T-cell (primary cell): Measurements from ENCODE around the gene DIP2C. TPM values are rescaled to one million over a fixed set of nuclear protein-coding genes. Genes with fewer than 3 reads are reported as not detected.
"Not testable (repeated sequence)": the region's sequence is repeated elsewhere in the genome, so short reads cannot be mapped to it uniquely, and the experiment has no call there.

Source experiments
- ATAC-seq, 4 experiments: fragments of 200-7000 bp in 3 of 4; fragments of 150-1000 bp in 1 of 4; cut with Tn5 transposase; replicated peaks in 1 of 4; 1 replicate in 3 of 4; 2 replicates in 1 of 4; pipeline ENCODE4 v1.10.0; 2021; ENCODE audit warnings: moderate library complexity in 3 of 4, mild to moderate bottlenecking in 2 of 4, moderate number of reproducible peaks in 1 of 4
- CTCF ChIA-PET, 2 donors: fragments of 300-600 bp; sonication (Branson Sonifier 250); formaldehyde crosslinking; loops; one replicate each; lab custom pipeline; 2022; ENCODE audit warnings: antibody characterized with exemption in 2 of 2; lab: Charles Lee
- POLR2A ChIA-PET, 2 donors: fragments of 300-600 bp; sonication (Branson Sonifier 250); formaldehyde crosslinking; loops; one replicate each; lab custom pipeline; 2022; ENCODE audit warnings: antibody characterized with exemption in 2 of 2; lab: Charles Lee
- DNase-seq, 35 experiments: peaks; one replicate each; pipeline versions ENCODE4 v3.0.0 to v3.0.0-alpha.2; 2013 to 2023
- H3K27ac ChIP-seq: one replicate; pipeline ENCODE4 v1.5.1; 2013; ENCODE audit warnings: low read length
- H3K27me3 ChIP-seq, 2 experiments: replicated peaks in 1 of 2; 1 replicate in 1 of 2; 2 replicates in 1 of 2; pipeline versions ENCODE4 v1.6.1 to v1.7.0; 2013; ENCODE audit warnings: low read length in 1 of 2, mixed read lengths in 1 of 2; ENCODE audit not compliant: control insufficient read depth in 2 of 2, insufficient read depth in 2 of 2; ENCODE audit errors: extremely low read depth in 1 of 2
- H3K36me3 ChIP-seq, 2 donors: 1 replicate in 1 of 2; 2 replicates in 1 of 2; pipeline versions ENCODE4 v1.6.1 to v1.7.0; 2013; ENCODE audit warnings: low read length in 1 of 2; ENCODE audit not compliant: control insufficient read depth in 2 of 2, insufficient read depth in 1 of 2; ENCODE audit errors: extremely low read depth in 1 of 2
- H3K4me1 ChIP-seq, 2 experiments: 1 replicate in 1 of 2; 2 replicates in 1 of 2; pipeline versions ENCODE4 v1.6.1 to v1.7.0; 2013; ENCODE audit warnings: low read length in 2 of 2, mixed read lengths in 1 of 2; ENCODE audit not compliant: insufficient read depth in 2 of 2, control insufficient read depth in 1 of 2; ENCODE audit errors: extremely low read depth in 1 of 2
- H3K4me3 ChIP-seq, 2 donors: 1 replicate in 1 of 2; 2 replicates in 1 of 2; pipeline versions ENCODE4 v1.5.1 to v1.7.0; 2013; ENCODE audit warnings: mild to moderate bottlenecking in 2 of 2, low read length in 1 of 2, moderate library complexity in 1 of 2; ENCODE audit not compliant: control insufficient read depth in 1 of 2; ENCODE audit errors: extremely low read depth in 1 of 2
- H3K9me3 ChIP-seq: 2 replicates; pipeline ENCODE4 v1.7.0; 2013
- H3K27ac Mint-ChIP-seq, 2 donors: one replicate each; pipeline ENCODE4 v1.8.0; 2020 to 2021; ENCODE audit warnings: mild to moderate bottlenecking in 2 of 2, mixed read lengths in 2 of 2
- H3K27me3 Mint-ChIP-seq, 2 donors: one replicate each; pipeline ENCODE4 v1.8.0; 2021 to 2022; ENCODE audit warnings: mixed read lengths in 2 of 2
- H3K36me3 Mint-ChIP-seq: one replicate; pipeline ENCODE4 v1.8.0; 2021; ENCODE audit warnings: mixed read lengths
- H3K4me1 Mint-ChIP-seq, 3 donors: one replicate each; pipeline ENCODE4 v1.8.0; 2020 to 2022; ENCODE audit warnings: mixed read lengths in 3 of 3, mild to moderate bottlenecking in 1 of 3
- H3K4me3 Mint-ChIP-seq, 3 donors: one replicate each; pipeline ENCODE4 v1.8.0; 2020 to 2022; ENCODE audit warnings: mild to moderate bottlenecking in 3 of 3, mixed read lengths in 3 of 3, moderate library complexity in 3 of 3
- H3K9me3 Mint-ChIP-seq, 3 donors: one replicate each; pipeline ENCODE4 v1.8.0; 2020 to 2022; ENCODE audit warnings: mixed read lengths in 3 of 3
- WGBS: methylation state at CpG from one replicate; pipeline ENCODE4 v1.1.5; 2013; ENCODE audit warnings: missing lambda C conversion rate; ENCODE audit not compliant: insufficient coverage; 5-methylcytosine and 5-hydroxymethylcytosine counted together
- total RNA-seq, 35 experiments: library from RNA in 6 of 35; stranded (reverse) in 6 of 35; fragments of 120-200 nt in 1 of 35; gene quantifications; one replicate each; pipeline versions ENCODE4 v1.2.1 to v1.2.4 and lab custom pipeline; 2013 to 2026

The DIP2C gene
- total RNA-seq, 5 donors from 2014 or later (not counting 1 experiment from before 2014, with no cell fraction given) = 2.7 to 7.4 (median 4.5) TPM

DNA sequence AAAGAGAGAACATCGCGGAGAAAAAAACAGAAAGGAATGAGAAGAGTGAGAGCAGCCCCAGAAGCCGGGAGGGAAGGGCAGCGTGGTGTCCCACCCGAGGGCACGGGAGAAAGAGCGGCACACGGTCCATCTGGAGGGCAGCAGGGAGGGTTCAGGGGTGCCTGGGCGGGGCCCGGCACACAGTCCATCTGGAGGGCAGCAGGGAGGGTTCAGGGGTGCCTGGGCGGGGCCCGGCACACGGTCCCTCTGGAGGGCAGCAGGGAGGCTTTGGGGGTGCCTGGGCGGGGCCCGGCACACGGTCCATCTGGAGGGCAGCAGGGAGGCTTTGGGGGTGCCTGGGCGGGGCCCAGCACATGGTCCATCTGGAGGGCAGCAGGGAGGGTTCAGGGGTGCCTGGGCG, 381.8 kb downstream of the DIP2C start:
- Mint-ChIP-seq H3K36me3 (peaks cover 24% of the 10 kb centered on the region), H3K4me3 (no peak overlapping the region), H3K27ac (no peak overlapping the region), H3K27me3 (no peaks in the 10 kb centered on the region), H3K4me1 (peaks cover 0 to 20% (median 7%) of the 10 kb centered on the region in 3 donors), H3K9me3 (no peaks in the 10 kb centered on the region)
- Histone ChIP-seq H3K4me1 (no peaks in the 10 kb centered on the region), H3K27me3 (peaks cover 0 to 2% of the 10 kb centered on the region in 2 experiments), H3K36me3 (peaks cover 0 to 4% of the 10 kb centered on the region in 2 donors), H3K27ac (no peak overlapping the region), H3K4me3 (no peak overlapping the region), H3K9me3 (no peaks in the 10 kb centered on the region)
- ATAC-seq = no peak
- DNase-seq = no peak
- POLR2A ChIA-PET = interaction anchor here in 1 of 2 donors (0.6 kb wide), 1 partner anchor 10 kb away, joined by 3 read pairs; no protein-coding TSS in a partner anchor
- 95% methylated on average over 12 of the region's 18 CpGs for WGBS
- CTCF ChIA-PET = no interaction called here

DNA sequence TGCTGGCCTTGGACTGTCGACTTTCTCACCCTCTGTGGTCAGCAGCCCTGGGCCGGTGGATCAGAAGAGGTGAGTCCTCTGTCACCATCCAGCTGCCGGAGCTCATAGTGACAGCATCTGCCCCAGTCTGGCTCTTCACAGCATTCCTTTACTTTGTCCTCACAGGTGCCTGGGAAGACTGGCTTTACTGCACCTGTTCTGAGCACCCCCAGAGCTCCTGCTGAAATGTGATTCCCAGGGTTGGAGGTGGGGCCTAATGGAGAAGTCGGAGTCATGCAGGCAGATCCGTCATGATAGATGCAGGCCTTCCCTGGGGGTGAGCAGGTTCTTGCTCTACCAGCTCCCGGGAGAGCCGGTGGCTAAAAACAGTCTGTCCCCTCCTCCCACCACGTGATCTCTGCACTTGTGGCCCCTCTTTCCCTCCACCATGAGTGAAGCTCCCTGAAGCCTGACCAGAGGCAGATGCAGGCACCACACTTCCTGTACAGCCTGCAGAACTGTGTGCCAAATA, 382.7 kb downstream of the DIP2C start:
- Mint-ChIP-seq H3K4me1 (peaks cover 0 to 17% (median 7%) of the 10 kb centered on the region in 3 donors), H3K4me3 (no peak overlapping the region), H3K36me3 (peaks cover 24% of the 10 kb centered on the region), H3K9me3 (no peaks in the 10 kb centered on the region), H3K27me3 (no peaks in the 10 kb centered on the region), H3K27ac (no peak overlapping the region)
- DNase-seq (no peak), ATAC-seq (no peak)
- WGBS = 76% methylated on average over 3 of the region's 8 CpGs
- Histone ChIP-seq H3K27me3 (peaks cover 0 to 2% of the 10 kb centered on the region in 2 experiments), H3K36me3 (peaks cover 0 to 4% of the 10 kb centered on the region in 2 donors), H3K4me3 (no peak overlapping the region), H3K4me1 (no peaks in the 10 kb centered on the region), H3K9me3 (no peaks in the 10 kb centered on the region), H3K27ac (no peak overlapping the region)
- ChIA-PET POLR2A (interaction anchor here in 1 of 2 donors (0.6 kb wide), 1 partner anchor 9 kb away, joined by 3 read pairs; no protein-coding TSS in a partner anchor), CTCF (no interaction called here)

DNA sequence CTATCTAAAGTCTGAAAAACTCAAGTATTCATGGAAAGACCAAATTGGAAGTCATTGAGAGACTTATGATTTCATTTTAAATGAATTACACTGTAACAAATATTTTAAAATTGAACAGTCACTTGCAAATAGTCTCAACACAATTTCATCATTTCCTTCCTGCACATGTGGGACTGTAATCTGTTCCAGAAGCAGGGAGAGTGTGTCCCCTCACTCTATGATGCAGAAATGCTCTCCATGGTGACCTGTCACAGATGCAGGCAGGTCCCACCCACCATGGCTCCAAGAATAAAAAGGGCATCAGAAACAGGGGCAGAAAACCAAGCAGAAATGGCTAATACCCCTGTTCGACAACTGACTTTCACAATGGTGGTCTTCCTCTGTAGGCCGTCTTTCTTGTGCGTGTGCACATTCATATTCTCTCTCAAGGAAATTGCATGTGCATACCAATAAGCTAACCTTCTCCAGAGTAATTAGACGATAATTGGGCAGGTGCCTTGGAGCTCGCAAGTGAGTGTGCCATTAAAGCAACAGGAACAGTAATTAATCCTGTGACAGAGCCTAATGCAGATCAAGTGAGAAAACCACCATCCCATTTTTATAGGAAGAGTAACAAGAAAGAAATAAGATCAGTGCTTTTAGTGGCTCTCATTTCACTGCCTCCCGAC, 383.3 kb downstream of the DIP2C start:
- Mint-ChIP-seq H3K4me1 (peaks cover 0 to 17% (median 7%) of the 10 kb centered on the region in 3 donors), H3K27ac (no peak overlapping the region), H3K4me3 (no peak overlapping the region), H3K27me3 (no peaks in the 10 kb centered on the region), H3K9me3 (no peaks in the 10 kb centered on the region), H3K36me3 (peaks cover 20% of the 10 kb centered on the region)
- CTCF ChIA-PET = no interaction called here
- peaks cover 0 to 2% of the 10 kb centered on the region in 2 experiments for H3K27me3 ChIP-seq
- H3K9me3 ChIP-seq = no peaks in the 10 kb centered on the region
- 85% methylated on average over 4 of the region's 6 CpGs for WGBS
- ATAC-seq = no peak
- H3K4me1 ChIP-seq = no peaks in the 10 kb centered on the region
- no peak overlapping the region for H3K27ac ChIP-seq
- no peak for DNase-seq
- H3K4me3 ChIP-seq = no peak overlapping the region
- H3K36me3 ChIP-seq = peaks cover 0 to 4% of the 10 kb centered on the region in 2 donors
- POLR2A ChIA-PET = no interaction called here

DNA sequence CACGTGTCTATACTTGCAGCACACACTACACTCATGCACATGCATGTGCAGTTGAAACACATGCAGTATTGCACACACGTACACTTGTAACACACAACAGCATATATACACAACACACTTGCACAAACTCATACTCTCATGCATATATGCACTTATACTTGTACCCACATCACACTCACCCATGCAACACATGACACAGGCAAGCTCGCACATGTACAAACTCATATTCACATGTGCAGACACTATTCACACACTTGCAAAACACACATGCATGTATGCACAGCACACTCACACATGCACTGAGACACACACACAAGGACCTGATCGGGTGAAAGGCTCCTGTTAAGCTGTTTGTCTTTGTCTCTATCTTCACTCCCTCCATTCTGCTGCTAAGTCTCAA, 384.4 kb downstream of the DIP2C start:
- DNase-seq (no peak), ATAC-seq (no peak)
- H3K27ac ChIP-seq = no peak overlapping the region
- H3K4me3 ChIP-seq = no peak overlapping the region
- ChIA-PET CTCF (no interaction called here), POLR2A (no interaction called here)
- no peaks in the 10 kb centered on the region for H3K27me3 Mint-ChIP-seq
- H3K36me3 ChIP-seq = peaks cover 0 to 4% of the 10 kb centered on the region in 2 donors
- H3K4me3 Mint-ChIP-seq = no peak overlapping the region
- WGBS = 85% methylated on average over 3 of the region's 4 CpGs
- no peaks in the 10 kb centered on the region for H3K4me1 ChIP-seq
- peaks cover 19% of the 10 kb centered on the region for H3K36me3 Mint-ChIP-seq
- H3K9me3 ChIP-seq = no peaks in the 10 kb centered on the region
- H3K4me1 Mint-ChIP-seq = peaks cover 0 to 13% (median 7%) of the 10 kb centered on the region in 3 donors
- no peaks in the 10 kb centered on the region for H3K9me3 Mint-ChIP-seq
- H3K27me3 ChIP-seq = no peaks in the 10 kb centered on the region
- H3K27ac Mint-ChIP-seq = no peak overlapping the region

DNA sequence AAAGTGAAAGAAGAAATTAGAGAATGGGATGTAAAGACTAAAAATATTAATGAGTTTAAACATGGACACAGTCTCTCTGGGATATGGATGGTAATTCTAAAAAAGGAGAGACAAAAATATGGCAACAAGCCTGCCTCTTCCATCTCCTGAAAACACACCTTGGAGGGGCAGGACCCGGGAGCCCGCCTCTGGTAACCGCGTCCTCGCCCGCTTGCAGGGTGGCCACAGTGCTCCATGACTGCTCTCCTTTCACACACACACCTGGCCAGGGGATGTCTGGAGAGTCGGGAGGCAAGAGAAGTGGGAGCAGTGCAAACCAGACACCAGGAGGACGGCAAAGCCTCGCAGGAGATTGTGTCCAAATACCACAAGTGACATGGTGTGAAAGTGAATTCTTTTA, 387.9 kb downstream of the DIP2C start:
- no peaks in the 10 kb centered on the region for H3K4me1 ChIP-seq
- H3K27ac Mint-ChIP-seq = no peak overlapping the region
- H3K9me3 Mint-ChIP-seq = peaks cover 0 to 1% (median 0%) of the 10 kb centered on the region in 3 donors
- no peaks in the 10 kb centered on the region for H3K4me1 Mint-ChIP-seq
- ChIA-PET CTCF (no interaction called here), POLR2A (no interaction called here)
- H3K27me3 ChIP-seq = no peaks in the 10 kb centered on the region
- no peak overlapping the region for H3K27ac ChIP-seq
- H3K4me3 Mint-ChIP-seq = no peak overlapping the region
- ATAC-seq (no peak), DNase-seq (no peak)
- no peaks in the 10 kb centered on the region for H3K9me3 ChIP-seq
- no peaks in the 10 kb centered on the region for H3K36me3 ChIP-seq
- 100% methylated on average over 2 of the region's 9 CpGs for WGBS
- peaks cover 0 to 1% of the 10 kb centered on the region in 2 donors for H3K27me3 Mint-ChIP-seq
- H3K4me3 ChIP-seq = no peak overlapping the region
- H3K36me3 Mint-ChIP-seq = peaks cover 17% of the 10 kb centered on the region

DNA sequence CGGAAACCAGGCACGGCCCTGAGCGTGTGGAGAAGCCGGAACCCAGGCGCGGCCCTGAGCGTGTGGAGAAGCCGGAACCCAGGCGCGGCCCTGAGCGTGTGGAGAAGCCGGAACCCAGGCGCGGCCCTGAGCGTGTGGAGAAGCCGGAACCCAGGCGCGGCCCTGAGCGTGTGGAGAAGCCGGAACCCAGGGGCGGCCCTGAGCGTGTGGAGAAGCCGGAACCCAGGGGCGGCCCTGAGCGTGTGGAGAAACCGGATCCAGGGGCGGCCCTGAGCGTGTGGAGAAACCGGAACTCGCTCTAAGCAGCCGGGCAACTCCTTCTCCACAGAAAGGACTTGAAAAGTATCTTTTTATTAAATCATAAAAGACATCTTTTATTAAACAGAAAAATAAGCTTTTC, 388.9 kb downstream of the DIP2C start:
- 96% methylated on average over 11 of the region's 31 CpGs for WGBS
- H3K9me3 ChIP-seq, H3K4me3 Mint-ChIP-seq, DNase-seq, H3K36me3 ChIP-seq, H3K4me1 Mint-ChIP-seq, H3K9me3 Mint-ChIP-seq, H3K27ac ChIP-seq, ATAC-seq, H3K27me3 ChIP-seq, H3K4me1 ChIP-seq, H3K27ac Mint-ChIP-seq, CTCF ChIA-PET, H3K4me3 ChIP-seq, POLR2A ChIA-PET, H3K27me3 Mint-ChIP-seq: not testable (repeated sequence)
- peaks cover 19% of the 10 kb centered on the region for H3K36me3 Mint-ChIP-seq
